ENCODE data around the gene TSHZ1. TPM values are rescaled to one million over a fixed set of nuclear protein-coding genes. Genes with fewer than 3 reads are reported as not detected.

Gene TSHZ1
- polyA plus RNA-seq, 3 donors from 2014 or later: 1.7 to 10.7 (median 3.5) TPM

GRCh38 chr18:75289761-75290160 lies 79.2 kb downstream of the TSHZ1 start:
- peaks cover 2 to 8% of the 10 kb centered on the region in 2 donors for H3K4me1 Mint-ChIP-seq
- DNase-seq: no peak
- H3K4me3 Mint-ChIP-seq: no peak overlapping the region
- H3K36me3 Mint-ChIP-seq: peaks cover 10 to 24% (median 20%) of the 10 kb centered on the region in 3 donors
- no peak overlapping the region for H3K27ac Mint-ChIP-seq
- H3K9me3 Mint-ChIP-seq: no peaks in the 10 kb centered on the region
- peaks cover 0 to 2% (median 2%) of the 10 kb centered on the region in 3 donors for H3K27me3 Mint-ChIP-seq (ENCODE audit: low read depth in 3 of 3)

GRCh38 chr18:75290737-75291358 lies 80.3 kb downstream of the TSHZ1 start:
- H3K27me3 Mint-ChIP-seq (ENCODE audit: low read depth in 3 of 3): peaks cover 0 to 2% (median 0%) of the 10 kb centered on the region in 3 donors
- H3K9me3 Mint-ChIP-seq: no peaks in the 10 kb centered on the region
- peaks cover 0 to 2% of the 10 kb centered on the region in 2 donors for H3K4me1 Mint-ChIP-seq
- no peak overlapping the region for H3K27ac Mint-ChIP-seq
- no peak for DNase-seq
- peaks cover 4 to 17% (median 12%) of the 10 kb centered on the region in 3 donors for H3K36me3 Mint-ChIP-seq
- H3K4me3 Mint-ChIP-seq: no peak overlapping the region

GRCh38 chr18:75291460-75291859 lies 80.9 kb downstream of the TSHZ1 start:
- DNase-seq: no peak
- Mint-ChIP-seq H3K9me3 (no peaks in the 10 kb centered on the region), H3K27me3 (ENCODE audit: low read depth in 3 of 3) (peaks cover 0 to 2% (median 0%) of the 10 kb centered on the region in 3 donors), H3K27ac (no peak overlapping the region), H3K36me3 (peaks cover 4 to 17% (median 12%) of the 10 kb centered on the region in 3 donors), H3K4me3 (no peak overlapping the region), H3K4me1 (peaks cover 0 to 2% of the 10 kb centered on the region in 2 donors)

- Mint-ChIP-seq H3K27me3 (ENCODE audit: low read depth in 3 of 3) (no peaks in the 10 kb centered on the region), H3K4me3 (no peak overlapping the region), H3K9me3 (no peaks in the 10 kb centered on the region), H3K4me1 (peaks cover 0 to 2% of the 10 kb centered on the region in 2 donors), H3K36me3 (peaks cover 3 to 7% (median 3%) of the 10 kb centered on the region in 3 donors), H3K27ac (peak overlapping the region in 2 of 6 donors; percentile 17 to 48)
- no peak for DNase-seq
Measured at GRCh38 chr18:75293591-75293990, 83.0 kb downstream of the TSHZ1 start.

- Mint-ChIP-seq H3K4me1 (no peaks in the 10 kb centered on the region), H3K36me3 (no peaks in the 10 kb centered on the region), H3K9me3 (no peaks in the 10 kb centered on the region), H3K27me3 (ENCODE audit: low read depth in 3 of 3) (no peaks in the 10 kb centered on the region), H3K27ac (no peak overlapping the region), H3K4me3 (no peak overlapping the region)
- DNase-seq: no peak
Measured at GRCh38 chr18:75297731-75298130, 87.1 kb downstream of the TSHZ1 start.

- Mint-ChIP-seq H3K27me3 (ENCODE audit: low read depth in 3 of 3) (peaks cover 0 to 3% (median 0%) of the 10 kb centered on the region in 3 donors), H3K36me3 (no peaks in the 10 kb centered on the region), H3K9me3 (peaks cover 0 to 4% (median 0%) of the 10 kb centered on the region in 6 donors), H3K27ac (no peak overlapping the region), H3K4me3 (no peak overlapping the region), H3K4me1 (no peaks in the 10 kb centered on the region)
- no peak for DNase-seq
Measured at GRCh38 chr18:75304678-75305557, 94.3 kb downstream of the TSHZ1 start.

- no peaks in the 10 kb centered on the region for H3K4me1 Mint-ChIP-seq
- H3K27ac Mint-ChIP-seq: no peak overlapping the region
- H3K9me3 Mint-ChIP-seq: peaks cover 0 to 10% (median 0%) of the 10 kb centered on the region in 6 donors
- no peak for DNase-seq
- H3K4me3 Mint-ChIP-seq: no peak overlapping the region
- H3K27me3 Mint-ChIP-seq (ENCODE audit: low read depth in 3 of 3): peaks cover 0 to 5% (median 3%) of the 10 kb centered on the region in 3 donors
- no peaks in the 10 kb centered on the region for H3K36me3 Mint-ChIP-seq
Measured at GRCh38 chr18:75305984-75306383, 95.4 kb downstream of the TSHZ1 start.

GRCh38 chr18:75307530-75307929 lies 96.9 kb downstream of the TSHZ1 start:
- DNase-seq: no peak
- H3K27me3 Mint-ChIP-seq (ENCODE audit: low read depth in 3 of 3): peaks cover 0 to 5% (median 3%) of the 10 kb centered on the region in 3 donors
- peaks cover 0 to 10% (median 0%) of the 10 kb centered on the region in 6 donors for H3K9me3 Mint-ChIP-seq
- no peaks in the 10 kb centered on the region for H3K4me1 Mint-ChIP-seq
- no peak overlapping the region for H3K4me3 Mint-ChIP-seq
- H3K36me3 Mint-ChIP-seq: peaks cover 0 to 3% (median 0%) of the 10 kb centered on the region in 3 donors
- no peak overlapping the region for H3K27ac Mint-ChIP-seq

GRCh38 chr18:75309564-75309963 lies 99.0 kb downstream of the TSHZ1 start:
- H3K4me3 Mint-ChIP-seq: no peak overlapping the region
- H3K27ac Mint-ChIP-seq: no peak overlapping the region
- H3K9me3 Mint-ChIP-seq: peaks cover 0 to 10% (median 0%) of the 10 kb centered on the region in 6 donors
- DNase-seq: no peak
- H3K27me3 Mint-ChIP-seq (ENCODE audit: low read depth in 3 of 3): peaks cover 2 to 5% (median 3%) of the 10 kb centered on the region in 3 donors
- peaks cover 0 to 3% (median 0%) of the 10 kb centered on the region in 3 donors for H3K36me3 Mint-ChIP-seq
- no peaks in the 10 kb centered on the region for H3K4me1 Mint-ChIP-seq

GRCh38 chr18:75314117-75314516 lies 103.5 kb downstream of the TSHZ1 start:
- H3K9me3 Mint-ChIP-seq: peaks cover 0 to 6% (median 0%) of the 10 kb centered on the region in 6 donors
- peaks cover 0 to 3% (median 0%) of the 10 kb centered on the region in 3 donors for H3K36me3 Mint-ChIP-seq
- peaks cover 2 to 5% (median 2%) of the 10 kb centered on the region in 3 donors for H3K27me3 Mint-ChIP-seq (ENCODE audit: low read depth in 3 of 3)
- H3K27ac Mint-ChIP-seq: no peak overlapping the region
- DNase-seq: no peak
- no peaks in the 10 kb centered on the region for H3K4me1 Mint-ChIP-seq
- no peak overlapping the region for H3K4me3 Mint-ChIP-seq

- no peak overlapping the region for H3K4me3 Mint-ChIP-seq
- H3K27me3 Mint-ChIP-seq (ENCODE audit: low read depth in 3 of 3): peaks cover 2 to 5% (median 2%) of the 10 kb centered on the region in 3 donors
- H3K4me1 Mint-ChIP-seq: no peaks in the 10 kb centered on the region
- no peak for DNase-seq
- H3K36me3 Mint-ChIP-seq: peaks cover 0 to 3% (median 0%) of the 10 kb centered on the region in 3 donors
- H3K9me3 Mint-ChIP-seq: peaks cover 0 to 6% (median 0%) of the 10 kb centered on the region in 6 donors
- no peak overlapping the region for H3K27ac Mint-ChIP-seq
Measured at GRCh38 chr18:75314606-75315005, 104.0 kb downstream of the TSHZ1 start.

GRCh38 chr18:75316223-75316622 lies 105.6 kb downstream of the TSHZ1 start:
- no peaks in the 10 kb centered on the region for H3K4me1 Mint-ChIP-seq
- DNase-seq: no peak
- H3K27me3 Mint-ChIP-seq (ENCODE audit: low read depth in 3 of 3): peaks cover 0 to 2% (median 2%) of the 10 kb centered on the region in 3 donors
- no peak overlapping the region for H3K4me3 Mint-ChIP-seq
- H3K27ac Mint-ChIP-seq: no peak overlapping the region
- H3K36me3 Mint-ChIP-seq: peaks cover 0 to 3% (median 0%) of the 10 kb centered on the region in 3 donors
- no peaks in the 10 kb centered on the region for H3K9me3 Mint-ChIP-seq

- Mint-ChIP-seq H3K27ac (no peak overlapping the region), H3K36me3 (no peaks in the 10 kb centered on the region), H3K27me3 (ENCODE audit: low read depth in 3 of 3) (peaks cover 0 to 2% (median 2%) of the 10 kb centered on the region in 3 donors), H3K4me1 (no peaks in the 10 kb centered on the region), H3K4me3 (no peak overlapping the region), H3K9me3 (no peaks in the 10 kb centered on the region)
- DNase-seq: no peak
Measured at GRCh38 chr18:75316826-75317225, 106.2 kb downstream of the TSHZ1 start.

GRCh38 chr18:75317300-75317699 lies 106.7 kb downstream of the TSHZ1 start:
- Mint-ChIP-seq H3K4me1 (no peaks in the 10 kb centered on the region), H3K4me3 (no peak overlapping the region), H3K9me3 (no peaks in the 10 kb centered on the region), H3K27ac (no peak overlapping the region), H3K36me3 (no peaks in the 10 kb centered on the region), H3K27me3 (ENCODE audit: low read depth in 3 of 3) (peaks cover 0 to 2% (median 2%) of the 10 kb centered on the region in 3 donors)
- no peak for DNase-seq
